OCI-LY1 (cell line): ENCODE measurements around the gene NFIB.

Source experiments
- H2AFZ ChIP-seq: fragments of 200-600 bp; sonication (generic), shearing (Covaris generic); 2 replicates; pipeline ENCODE4 v1.6.0; 2014; ENCODE audit warnings: antibody characterized with exemption, mild to moderate bottlenecking, low read length
- H3F3A ChIP-seq: fragments of 200-600 bp; sonication (generic), shearing (Covaris generic); 2 replicates; pipeline ENCODE4 v1.6.0; 2014; ENCODE audit warnings: mild to moderate bottlenecking, antibody characterized with exemption, low read length, moderate library complexity; ENCODE audit not compliant: insufficient read depth
- H3K27ac ChIP-seq: fragments of 200-600 bp; sonication (generic); 2 replicates; pipeline ENCODE4 v1.5.1; 2014; ENCODE audit warnings: low read length, mixed run types, mild to moderate bottlenecking, low read depth; ENCODE audit not compliant: poor library complexity, severe bottlenecking
- H3K27me3 ChIP-seq: fragments of 200-600 bp; sonication (generic); 2 replicates; pipeline ENCODE4 v1.6.0; 2014; ENCODE audit warnings: antibody characterized with exemption, mild to moderate bottlenecking, low read length, moderate library complexity; ENCODE audit not compliant: insufficient read depth
- H3K36me3 ChIP-seq: fragments of 200-600 bp; sonication (generic); 2 replicates; pipeline ENCODE4 v1.6.1; 2014; ENCODE audit warnings: mild to moderate bottlenecking, antibody characterized with exemption, low read length, moderate library complexity, mixed read lengths; ENCODE audit not compliant: insufficient read depth
- H3K4me1 ChIP-seq: fragments of 200-600 bp; sonication (generic); 2 replicates; pipeline ENCODE4 v1.5.1; 2014; ENCODE audit warnings: mild to moderate bottlenecking, low read length, moderate library complexity; ENCODE audit not compliant: insufficient read depth, severe bottlenecking
- H3K4me2 ChIP-seq: fragments of 200-600 bp; sonication (generic), shearing (Covaris generic); 2 replicates; pipeline ENCODE4 v1.6.1; 2014; ENCODE audit warnings: low read length
- H3K4me3 ChIP-seq: fragments of 200-600 bp; sonication (generic); 2 replicates; pipeline ENCODE4 v1.5.1; 2014; ENCODE audit warnings: low read length, low read depth, mild to moderate bottlenecking, mixed read lengths; ENCODE audit not compliant: poor library complexity, severe bottlenecking
- H3K79me2 ChIP-seq: fragments of 200-600 bp; shearing (Covaris generic); 2 replicates; pipeline ENCODE4 v1.6.1; 2016; ENCODE audit warnings: mixed run types, low read length, mixed read lengths; ENCODE audit not compliant: insufficient read depth
- H3K9ac ChIP-seq: fragments of 200-600 bp; sonication (generic), shearing (Covaris generic); 2 replicates; pipeline ENCODE4 v1.6.1; 2014; ENCODE audit warnings: mild to moderate bottlenecking, low read length, mixed read lengths
- H3K9me2 ChIP-seq: fragments of 200-600 bp; sonication (generic), shearing (Covaris generic); 2 replicates; pipeline ENCODE4 v1.6.1; 2014; ENCODE audit warnings: low read depth, mild to moderate bottlenecking, low read length, mixed read lengths
- H3K9me3 ChIP-seq: fragments of 200-600 bp; shearing (Covaris generic); 2 replicates; pipeline ENCODE4 v1.6.1; 2014; ENCODE audit warnings: low read length, mixed read lengths
- H4K20me1 ChIP-seq: fragments of 200-600 bp; sonication (generic), shearing (Covaris generic); 2 replicates; pipeline ENCODE4 v1.6.0; 2016; ENCODE audit warnings: mild to moderate bottlenecking, low read length; ENCODE audit not compliant: insufficient read depth
- EZH2 ChIP-seq: fragments of 200-600 bp; sonication (generic), shearing (Covaris generic); IDR thresholded peaks from 2 replicates; pipeline ENCODE4 v1.8.0; 2017; ENCODE audit warnings: borderline replicate concordance, mixed run types, mild to moderate bottlenecking, antibody characterized with exemption, low read length, moderate library complexity, mixed read lengths
- TF ChIP-seq, protein P1 (sequence below): fragments of 200-600 bp; sonication (generic), shearing (Covaris generic); IDR thresholded peaks from 2 replicates; pipeline ENCODE4 v1.5.1; 2017; ENCODE audit warnings: mild to moderate bottlenecking, antibody characterized with exemption, low read length, moderate library complexity, mixed read lengths

Gene NFIB

DNA sequence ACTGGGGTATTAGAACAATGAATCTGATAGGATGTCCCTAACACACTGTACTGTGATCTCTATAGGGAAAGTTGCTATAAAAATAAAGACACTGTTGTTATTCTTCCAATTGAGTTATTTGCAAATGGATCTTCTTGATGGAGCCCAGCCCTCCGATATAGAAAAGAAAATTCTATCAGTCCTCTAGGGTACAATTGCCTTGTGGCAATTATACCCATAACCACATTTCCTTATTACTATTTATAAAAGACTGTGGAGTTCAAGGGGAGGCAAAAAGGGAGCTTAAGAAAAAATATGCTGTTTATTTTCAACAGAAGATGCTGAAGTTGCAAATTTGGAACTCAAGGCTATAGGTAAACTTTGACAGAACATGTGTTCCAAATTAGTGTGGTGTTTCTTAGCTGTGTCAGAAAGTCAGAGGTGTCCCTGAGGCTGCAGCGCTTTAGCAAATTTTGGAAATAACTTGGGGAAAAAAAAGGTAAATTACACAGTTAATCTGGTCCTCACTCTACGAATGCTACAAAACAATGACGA lies 116.5 kb downstream of the NFIB start:
- TF ChIP-seq, protein P1, sequence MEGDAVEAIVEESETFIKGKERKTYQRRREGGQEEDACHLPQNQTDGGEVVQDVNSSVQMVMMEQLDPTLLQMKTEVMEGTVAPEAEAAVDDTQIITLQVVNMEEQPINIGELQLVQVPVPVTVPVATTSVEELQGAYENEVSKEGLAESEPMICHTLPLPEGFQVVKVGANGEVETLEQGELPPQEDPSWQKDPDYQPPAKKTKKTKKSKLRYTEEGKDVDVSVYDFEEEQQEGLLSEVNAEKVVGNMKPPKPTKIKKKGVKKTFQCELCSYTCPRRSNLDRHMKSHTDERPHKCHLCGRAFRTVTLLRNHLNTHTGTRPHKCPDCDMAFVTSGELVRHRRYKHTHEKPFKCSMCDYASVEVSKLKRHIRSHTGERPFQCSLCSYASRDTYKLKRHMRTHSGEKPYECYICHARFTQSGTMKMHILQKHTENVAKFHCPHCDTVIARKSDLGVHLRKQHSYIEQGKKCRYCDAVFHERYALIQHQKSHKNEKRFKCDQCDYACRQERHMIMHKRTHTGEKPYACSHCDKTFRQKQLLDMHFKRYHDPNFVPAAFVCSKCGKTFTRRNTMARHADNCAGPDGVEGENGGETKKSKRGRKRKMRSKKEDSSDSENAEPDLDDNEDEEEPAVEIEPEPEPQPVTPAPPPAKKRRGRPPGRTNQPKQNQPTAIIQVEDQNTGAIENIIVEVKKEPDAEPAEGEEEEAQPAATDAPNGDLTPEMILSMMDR: no peak
- Histone ChIP-seq H4K20me1 (no peaks in the 10 kb centered on the region), H2AFZ (no peak overlapping the region), H3K79me2 (no peaks in the 10 kb centered on the region), H3K4me1 (no peaks in the 10 kb centered on the region), H3K9me2 (no peaks in the 10 kb centered on the region), H3K9ac (no peak overlapping the region), H3K36me3 (no peaks in the 10 kb centered on the region), H3F3A (no peaks in the 10 kb centered on the region), H3K4me3 (no peak overlapping the region), H3K27ac (no peak overlapping the region), H3K4me2 (no peak overlapping the region), H3K9me3 (no peaks in the 10 kb centered on the region), H3K27me3 (no peaks in the 10 kb centered on the region)

DNA sequence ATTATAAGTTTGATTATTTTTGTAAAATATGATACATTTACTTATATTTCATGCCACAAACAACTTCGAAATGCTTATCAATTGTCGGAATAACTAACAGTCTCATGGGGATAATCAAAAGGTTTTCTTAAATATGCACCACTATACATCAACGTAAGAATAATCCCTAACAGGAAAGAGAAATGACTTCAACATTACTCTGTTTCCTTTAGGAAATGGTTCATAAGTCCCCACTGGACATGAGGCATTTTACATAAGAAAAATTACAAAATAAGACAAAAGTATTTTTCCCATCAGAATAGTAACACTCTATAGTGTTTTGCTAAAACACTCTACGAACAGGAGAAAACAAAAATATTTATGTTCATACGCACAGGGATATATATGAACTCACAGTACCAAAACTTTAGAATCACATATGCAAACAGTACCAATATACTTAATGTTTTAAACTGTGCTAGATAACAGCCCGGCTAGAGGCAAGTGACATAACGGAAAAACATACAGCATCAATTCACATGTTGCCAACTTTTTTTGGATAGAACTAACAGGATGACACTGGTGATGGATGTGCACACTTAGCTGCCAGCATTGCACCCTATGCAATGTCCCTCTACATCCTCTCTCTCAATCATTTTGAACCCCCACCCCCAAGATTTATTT lies 120.5 kb downstream of the NFIB start:
- Histone ChIP-seq H3K9ac (no peak overlapping the region), H3F3A (no peaks in the 10 kb centered on the region), H3K4me3 (no peak overlapping the region), H3K9me2 (no peaks in the 10 kb centered on the region), H3K79me2 (no peaks in the 10 kb centered on the region), H3K9me3 (no peaks in the 10 kb centered on the region), H4K20me1 (no peaks in the 10 kb centered on the region), H3K27ac (no peak overlapping the region), H2AFZ (no peak overlapping the region), H3K4me2 (no peak overlapping the region), H3K27me3 (no peaks in the 10 kb centered on the region), H3K4me1 (no peaks in the 10 kb centered on the region), H3K36me3 (no peaks in the 10 kb centered on the region)
- TF ChIP-seq, protein P1: no peak
- no peak for TF ChIP-seq EZH2

DNA sequence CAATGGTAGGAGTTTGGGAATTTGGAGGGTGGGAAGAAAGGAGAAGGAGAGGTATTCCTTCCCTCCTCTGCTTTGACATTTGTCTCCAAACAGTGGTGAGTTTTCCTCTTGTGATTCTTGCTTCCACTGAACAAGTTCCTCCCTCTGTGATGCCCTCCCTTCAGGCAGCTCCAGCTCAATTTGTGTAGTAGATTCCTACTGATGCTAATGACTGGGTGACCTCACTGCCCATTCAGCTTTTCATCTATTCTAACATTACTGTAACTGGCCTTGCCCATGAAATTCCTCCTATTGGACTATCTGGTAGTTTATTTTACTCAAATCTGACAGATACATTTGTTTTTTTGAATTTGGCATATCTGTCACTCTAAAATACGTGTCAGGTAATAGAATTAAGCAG lies 121.4 kb downstream of the NFIB start:
- Histone ChIP-seq H3K4me2 (no peak overlapping the region), H3K4me3 (no peak overlapping the region), H3K9me2 (no peaks in the 10 kb centered on the region), H4K20me1 (no peaks in the 10 kb centered on the region), H3K4me1 (no peaks in the 10 kb centered on the region), H3K9me3 (no peaks in the 10 kb centered on the region), H3K27me3 (no peaks in the 10 kb centered on the region), H3K36me3 (no peaks in the 10 kb centered on the region), H3F3A (no peaks in the 10 kb centered on the region), H3K27ac (no peak overlapping the region), H3K79me2 (no peaks in the 10 kb centered on the region), H3K9ac (no peak overlapping the region), H2AFZ (no peak overlapping the region)
- TF ChIP-seq, protein P1: no peak
- TF ChIP-seq EZH2: no peak
